EH (cell line): ENCODE data around the gene FAM170B.
A peak's percentile ranks its signal among the peaks of the same experiment; 100 is the strongest.

ENCODE experiments used
- DNase-seq: peaks from one replicate; pipeline ENCODE4 v3.0.0-alpha.2; 2015; ENCODE audit warnings: low read depth

Gene FAM170B

GRCh38 chr10:49152037-49152436, 18.2 kb upstream of the FAM170B start:
- no peak for DNase-seq

- no peak for DNase-seq
These were observed 17.7 kb upstream of the FAM170B start for GRCh38 chr10:49151481-49151880.

GRCh38 chr10:49151025-49151445, 17.2 kb upstream of the FAM170B start:
- DNase-seq = peak; percentile 29

- DNase-seq = no peak
These were observed 16.6 kb upstream of the FAM170B start for GRCh38 chr10:49150426-49150825.

- no peak for DNase-seq
These were observed 16.1 kb upstream of the FAM170B start for GRCh38 chr10:49149881-49150280.

- DNase-seq = peak; percentile 76
These were observed 10.4 kb upstream of the FAM170B start for GRCh38 chr10:49144058-49144720.

GRCh38 chr10:49143249-49143648, 9.4 kb upstream of the FAM170B start:
- DNase-seq = no peak

GRCh38 chr10:49141541-49142332, 7.9 kb upstream of the FAM170B start:
- DNase-seq = no peak

- DNase-seq = peak; percentile 81
These were observed 6.7 kb upstream of the FAM170B start for GRCh38 chr10:49140304-49141177.

- peak; percentile 98 for DNase-seq
These were observed 6.0 kb upstream of the FAM170B start for GRCh38 chr10:49139846-49140195.

GRCh38 chr10:49139028-49139845, 5.4 kb upstream of the FAM170B start:
- peak; percentile 95 for DNase-seq

GRCh38 chr10:49138361-49138891, 4.6 kb upstream of the FAM170B start:
- peak; percentile 88 for DNase-seq

- DNase-seq = no peak
These were observed 2.7 kb upstream of the FAM170B start for GRCh38 chr10:49136525-49136924.

GRCh38 chr10:49135575-49136313, 1.9 kb upstream of the FAM170B start:
- no peak for DNase-seq

GRCh38 chr10:49134327-49134726, 506 bp upstream of the FAM170B start:
- no peak for DNase-seq

GRCh38 chr10:49132362-49132737, 1.5 kb downstream of the FAM170B start:
- DNase-seq = no peak

GRCh38 chr10:49131507-49132361, 2.1 kb downstream of the FAM170B start:
- no peak for DNase-seq

GRCh38 chr10:49129376-49129775, 4.4 kb downstream of the FAM170B start:
- DNase-seq = no peak

GRCh38 chr10:49128854-49129253, 5.0 kb downstream of the FAM170B start:
- no peak for DNase-seq
